ENCODE results near the gene DNAJC11.
"Not testable (repeated sequence)": the region's sequence is repeated elsewhere in the genome, so short reads cannot be mapped to it uniquely, and the experiment has no call there.

DNAJC11 gene, protein sequence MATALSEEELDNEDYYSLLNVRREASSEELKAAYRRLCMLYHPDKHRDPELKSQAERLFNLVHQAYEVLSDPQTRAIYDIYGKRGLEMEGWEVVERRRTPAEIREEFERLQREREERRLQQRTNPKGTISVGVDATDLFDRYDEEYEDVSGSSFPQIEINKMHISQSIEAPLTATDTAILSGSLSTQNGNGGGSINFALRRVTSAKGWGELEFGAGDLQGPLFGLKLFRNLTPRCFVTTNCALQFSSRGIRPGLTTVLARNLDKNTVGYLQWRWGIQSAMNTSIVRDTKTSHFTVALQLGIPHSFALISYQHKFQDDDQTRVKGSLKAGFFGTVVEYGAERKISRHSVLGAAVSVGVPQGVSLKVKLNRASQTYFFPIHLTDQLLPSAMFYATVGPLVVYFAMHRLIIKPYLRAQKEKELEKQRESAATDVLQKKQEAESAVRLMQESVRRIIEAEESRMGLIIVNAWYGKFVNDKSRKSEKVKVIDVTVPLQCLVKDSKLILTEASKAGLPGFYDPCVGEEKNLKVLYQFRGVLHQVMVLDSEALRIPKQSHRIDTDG

DNA sequence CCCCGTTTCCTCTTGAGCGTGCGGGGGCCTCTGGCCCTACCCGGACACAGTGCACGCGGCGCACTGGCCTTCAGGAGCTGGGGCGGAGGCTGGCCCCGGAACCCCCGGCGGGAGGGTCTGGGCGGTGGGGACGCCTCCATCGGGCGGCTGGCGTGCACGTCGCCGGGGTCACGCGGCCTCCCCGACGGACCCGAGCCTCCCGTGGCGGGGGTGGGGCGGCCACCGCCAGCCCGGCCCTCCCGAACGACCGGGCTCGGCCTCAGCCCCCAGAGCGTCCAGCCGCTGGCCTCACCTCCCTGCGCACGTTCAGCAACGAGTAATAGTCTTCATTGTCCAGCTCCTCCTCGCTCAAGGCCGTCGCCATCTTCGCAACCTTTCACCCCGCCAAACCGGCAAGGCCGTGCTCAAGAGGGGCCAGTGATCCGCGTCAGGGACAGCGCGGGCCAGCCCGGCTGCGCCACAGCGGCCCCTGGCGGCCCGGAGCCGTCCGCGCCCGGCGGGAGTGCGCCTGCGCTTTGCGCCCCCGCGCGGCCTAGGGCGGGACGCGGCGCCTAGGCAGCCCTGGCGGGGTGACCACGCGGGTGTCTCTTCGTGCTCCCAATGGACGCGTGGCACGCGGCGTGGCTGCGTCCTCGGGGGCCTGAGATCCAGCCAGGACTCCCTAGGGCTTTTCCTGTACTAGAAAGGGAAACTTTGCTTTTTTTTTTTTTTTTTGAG is at the start of gene DNAJC11:
Gene DNAJC11 (minus strand): TSS at position 380 of the 717 bp plus-strand sequence. CDS start 16 bp downstream, at position 364.
- DNase-seq, result peak; percentile 82 to 89 (median 84)

DNA sequence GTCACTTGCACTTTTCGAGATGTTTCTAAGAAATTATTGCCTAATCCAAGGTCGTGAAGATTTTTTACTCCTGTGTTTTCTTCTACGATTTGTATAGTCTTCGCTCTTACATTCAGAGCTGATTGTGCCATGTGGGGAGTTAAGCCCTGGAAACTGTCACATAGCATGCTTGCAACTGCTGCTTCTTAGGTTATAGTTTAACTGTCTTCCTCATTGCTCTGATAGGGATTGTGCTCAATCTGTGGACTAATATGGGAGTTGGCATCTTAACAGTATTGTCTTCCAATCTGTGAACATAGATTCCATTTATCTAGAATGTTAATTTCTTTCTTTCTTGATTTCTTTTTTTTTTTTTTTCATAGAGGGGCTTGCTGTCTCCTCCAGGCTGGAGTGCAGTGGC is 48.9 kb upstream of the DNAJC11 start:
- no peak for DNase-seq

DNA sequence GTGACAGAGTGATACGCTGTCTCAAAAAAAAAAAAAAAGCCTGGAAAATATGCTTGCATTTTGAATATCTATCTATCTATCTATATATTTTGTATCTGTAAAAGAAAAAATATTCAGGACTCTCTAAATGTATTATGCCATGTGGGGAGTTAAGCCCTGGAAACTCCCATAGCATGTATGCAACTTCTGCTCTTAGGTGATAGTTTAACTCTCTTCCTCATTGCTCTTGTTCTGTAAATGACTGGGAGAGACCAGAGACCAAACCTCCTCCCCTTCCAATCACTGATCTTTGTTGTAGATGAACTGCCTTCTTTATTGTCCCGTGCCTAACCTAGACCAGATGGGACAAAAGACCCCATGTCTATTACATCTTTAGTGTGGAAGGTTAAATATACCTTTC is 46.1 kb upstream of the DNAJC11 start:
- no peak for DNase-seq

DNA sequence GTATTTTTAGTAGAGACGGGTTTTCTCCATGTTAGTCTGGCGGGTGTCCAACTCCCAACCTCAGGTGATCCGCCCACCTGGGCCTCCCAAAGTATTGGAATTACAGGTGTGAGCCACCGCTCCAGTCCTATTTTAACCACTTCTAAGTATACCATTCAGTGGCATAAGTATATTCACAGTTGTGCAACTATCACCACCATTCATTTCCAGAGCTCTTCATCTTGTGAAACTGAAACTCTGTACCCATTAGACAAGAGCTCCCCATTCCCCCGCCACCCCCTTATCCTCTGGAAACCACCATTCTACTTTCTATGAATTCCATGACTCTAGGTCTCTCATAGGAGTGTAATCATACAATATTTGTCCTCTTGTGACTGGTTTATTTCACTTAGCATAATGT is 43.5 kb upstream of the DNAJC11 start:
- no peak for DNase-seq

DNA sequence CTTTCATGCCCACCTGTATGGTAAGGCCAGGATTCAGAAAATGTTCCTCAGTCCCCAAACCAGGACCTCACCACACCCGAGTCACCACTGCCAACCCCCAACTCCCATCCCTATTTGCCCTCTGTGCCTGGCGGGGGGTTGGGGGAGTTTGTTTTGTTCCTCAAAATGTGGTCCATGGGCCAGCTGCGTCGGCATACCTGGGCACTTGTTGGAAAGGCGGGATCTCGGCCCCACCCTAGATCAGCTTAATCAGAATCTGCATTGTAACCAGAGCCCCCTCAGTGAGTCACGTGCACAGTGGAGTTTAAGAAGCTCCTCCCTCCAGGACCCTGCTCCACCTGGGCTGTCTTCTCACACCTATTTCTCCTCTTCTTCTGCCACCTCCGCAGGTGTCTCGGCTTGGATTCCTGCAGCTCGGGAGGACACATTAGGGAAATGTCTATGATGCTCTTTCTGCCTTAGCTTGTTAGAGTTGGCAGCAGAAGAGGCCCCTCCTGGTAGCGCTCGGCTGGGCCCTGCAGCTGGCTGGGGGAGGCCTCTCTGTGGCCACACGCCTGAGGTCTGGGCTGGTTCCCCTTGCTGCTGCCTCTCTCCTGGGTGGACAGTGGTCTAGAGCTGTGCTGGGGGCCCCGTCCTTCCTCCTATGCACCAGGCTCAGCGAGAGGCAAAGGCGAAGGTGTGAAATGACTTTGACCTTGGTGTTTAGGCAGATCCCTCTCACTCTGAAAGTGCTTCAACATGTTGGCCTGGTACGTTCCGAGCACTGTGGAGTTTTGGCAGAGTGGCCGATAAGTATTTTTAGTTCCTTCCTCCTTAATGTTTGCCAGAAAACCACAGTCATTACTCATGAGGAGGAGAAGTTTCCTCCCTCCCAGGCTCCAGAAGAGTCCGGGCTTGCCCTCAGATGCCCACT is 41.8 kb upstream of the DNAJC11 start:
- DNase-seq, result peak in 1 of 4 experiments; percentile 7

DNA sequence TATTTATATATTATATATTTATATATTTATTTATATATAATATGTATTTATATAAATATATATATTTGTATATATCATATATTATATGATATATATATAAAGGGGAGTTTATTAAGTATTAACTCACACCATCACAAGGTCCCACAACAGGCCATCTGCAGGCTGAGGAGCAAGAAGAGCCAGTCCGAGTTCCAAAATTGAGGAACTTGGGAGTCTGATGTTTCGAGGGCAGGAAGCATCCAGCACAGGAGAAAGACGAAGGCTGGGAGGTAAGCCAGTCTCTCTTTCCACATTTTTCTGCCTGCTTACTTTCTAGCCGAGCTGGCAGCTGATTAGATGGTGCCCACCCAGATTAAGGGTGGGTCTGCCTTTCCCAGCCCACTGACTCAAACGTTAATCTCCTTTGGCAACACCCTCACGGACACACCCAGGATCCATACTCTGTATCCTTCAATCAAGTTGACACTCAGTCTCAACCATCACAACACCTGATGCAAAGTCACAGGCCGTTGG is 41.1 kb upstream of the DNAJC11 start:
- not testable (repeated sequence) for DNase-seq

DNA sequence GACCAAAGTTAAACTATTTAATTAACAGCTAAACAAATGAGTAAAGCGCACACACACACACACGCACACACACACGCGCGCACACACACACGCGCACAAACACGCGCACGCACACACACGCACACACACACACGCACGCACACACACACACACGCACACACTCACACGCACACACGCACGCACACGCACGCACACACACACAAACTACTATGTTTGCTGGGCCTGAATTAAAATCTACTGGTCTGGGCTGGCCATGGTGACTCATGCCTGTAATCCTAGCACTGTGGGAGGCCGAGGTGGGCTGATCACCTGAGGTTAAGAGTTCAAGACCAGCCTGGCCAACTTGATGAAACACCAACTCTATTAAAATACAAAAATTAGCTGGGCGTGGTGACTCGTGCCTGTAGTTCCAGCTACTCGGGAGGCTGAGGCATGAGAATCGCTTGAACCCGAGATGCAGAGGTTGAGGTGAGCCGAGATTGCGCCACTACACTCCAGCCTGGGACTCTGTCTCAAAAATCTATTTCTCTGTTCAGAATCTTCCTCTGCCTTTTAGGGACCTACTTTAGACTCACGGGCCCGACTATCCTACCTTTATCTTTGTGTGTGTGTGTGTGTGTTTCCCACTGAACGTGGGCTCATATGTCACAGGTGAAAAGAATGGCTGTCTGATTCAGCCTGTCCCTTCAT is 37.5 kb upstream of the DNAJC11 start:
- DNase-seq, result no peak

DNA sequence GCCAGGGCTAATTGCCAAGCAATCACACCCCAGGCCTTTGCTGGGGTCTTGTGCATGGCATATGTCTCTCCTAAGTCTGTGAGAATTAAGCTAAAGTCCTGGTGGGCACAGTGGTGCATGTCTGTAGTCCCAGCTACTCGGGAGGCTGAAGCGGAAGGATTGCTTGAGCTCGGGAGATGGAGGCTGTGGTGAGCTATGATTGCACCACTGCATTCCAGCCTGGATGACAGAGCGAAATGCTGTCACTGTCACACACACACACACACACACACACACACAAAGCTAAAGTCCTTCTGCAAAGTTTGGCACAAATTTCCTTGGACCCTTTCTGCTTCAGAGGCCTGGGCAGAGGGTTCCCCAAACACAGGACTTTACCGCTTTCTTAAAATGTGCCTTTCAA is 31.3 kb upstream of the DNAJC11 start:
- no peak for DNase-seq

DNA sequence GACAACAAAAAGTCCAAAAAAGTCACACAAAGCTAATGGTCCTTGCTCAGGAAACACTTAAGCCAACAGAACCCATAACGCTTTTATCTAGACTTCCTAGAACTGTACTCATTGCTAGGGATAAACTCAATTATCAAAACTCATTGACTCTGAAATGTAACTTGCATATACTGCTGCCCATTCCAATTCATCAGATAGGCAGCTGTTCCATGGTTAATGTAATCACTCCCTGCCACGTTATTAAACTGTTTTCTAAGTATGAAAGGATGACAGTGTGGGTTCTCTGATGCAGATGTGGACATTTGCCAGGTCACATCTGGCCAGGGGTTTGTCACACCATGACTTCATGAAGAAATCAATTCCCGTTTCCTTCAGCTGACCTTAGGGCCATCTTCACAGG is 30.3 kb upstream of the DNAJC11 start:
- no peak for DNase-seq

DNA sequence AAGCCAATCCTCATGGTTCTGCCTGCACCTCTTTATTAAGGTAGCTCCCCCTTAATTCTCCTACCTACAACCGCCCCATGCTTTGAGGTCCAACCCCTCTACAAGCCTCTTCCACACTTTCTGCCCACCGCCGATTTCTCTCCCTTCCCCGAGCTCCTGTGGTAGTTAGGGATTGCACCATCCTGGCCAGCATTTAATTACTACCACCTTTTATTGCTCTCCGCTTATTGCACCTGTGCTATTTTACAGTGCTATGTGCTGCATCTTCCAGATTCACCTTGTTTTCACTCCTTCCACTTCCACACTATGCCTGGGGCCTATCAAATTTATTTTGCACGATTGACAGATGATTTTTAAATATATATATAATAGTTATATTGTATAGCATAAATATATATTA is 29.3 kb upstream of the DNAJC11 start:
- DNase-seq, result no peak

DNA sequence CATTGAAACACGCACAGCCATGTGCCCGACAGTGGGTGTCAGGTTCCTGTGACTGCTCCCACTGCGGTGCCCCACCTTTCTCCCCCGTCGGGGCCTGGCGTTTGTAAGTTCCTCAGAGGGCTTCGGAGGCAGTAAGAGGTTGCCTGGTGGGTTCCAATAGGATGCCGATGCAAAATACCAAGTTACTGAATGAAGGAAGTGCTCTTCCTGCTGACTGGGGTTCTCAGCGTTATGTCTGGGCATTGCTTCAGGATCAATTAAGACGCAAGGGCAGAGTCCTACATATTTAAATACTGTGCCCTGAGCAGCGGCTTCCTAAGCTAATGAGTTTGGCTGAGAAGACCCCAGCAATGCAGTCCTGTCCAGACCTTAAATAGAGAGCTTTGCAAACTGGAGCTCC is 28.9 kb upstream of the DNAJC11 start:
- DNase-seq, result no peak

DNA sequence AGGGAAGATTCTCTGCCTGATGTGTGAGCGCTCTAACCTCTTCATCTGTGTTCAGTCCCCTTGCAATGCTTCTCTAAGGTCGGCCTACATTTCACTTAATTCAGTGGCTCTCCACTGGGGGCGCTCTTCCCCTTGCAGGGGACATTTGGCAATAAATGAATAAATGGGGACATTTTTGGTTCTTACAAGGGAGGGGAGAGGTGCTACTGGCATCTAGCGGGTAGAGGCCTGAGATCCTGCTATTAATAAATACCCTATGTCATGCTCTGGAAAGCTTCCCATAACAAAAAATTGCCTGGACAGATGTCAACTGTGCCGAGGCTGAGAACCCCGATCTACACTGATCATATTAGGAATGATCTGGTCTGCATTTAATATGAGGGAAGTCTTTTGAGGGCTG is 25.9 kb upstream of the DNAJC11 start:
- peak in 2 of 4 experiments; percentile 15 to 28 for DNase-seq

DNA sequence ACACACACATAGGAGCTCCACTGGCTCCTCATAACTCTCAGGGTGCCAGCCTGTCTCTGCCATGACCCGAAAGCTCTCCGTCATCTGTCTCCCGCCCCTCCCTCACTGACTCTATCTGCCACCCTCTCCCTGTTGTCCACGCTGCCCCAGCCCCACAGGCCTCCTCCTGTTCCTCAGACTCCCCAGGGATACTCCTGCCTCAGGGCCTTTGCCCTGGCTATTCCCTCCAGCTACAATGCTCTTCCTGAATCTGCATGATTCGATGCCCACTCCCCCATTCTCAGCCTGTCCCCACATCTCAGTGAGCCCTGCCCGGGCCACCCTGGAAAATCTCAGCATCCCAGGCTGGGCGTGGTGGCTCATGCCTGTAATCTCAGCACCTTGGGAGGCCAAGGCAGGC is 24.6 kb upstream of the DNAJC11 start:
- DNase-seq, result no peak

DNA sequence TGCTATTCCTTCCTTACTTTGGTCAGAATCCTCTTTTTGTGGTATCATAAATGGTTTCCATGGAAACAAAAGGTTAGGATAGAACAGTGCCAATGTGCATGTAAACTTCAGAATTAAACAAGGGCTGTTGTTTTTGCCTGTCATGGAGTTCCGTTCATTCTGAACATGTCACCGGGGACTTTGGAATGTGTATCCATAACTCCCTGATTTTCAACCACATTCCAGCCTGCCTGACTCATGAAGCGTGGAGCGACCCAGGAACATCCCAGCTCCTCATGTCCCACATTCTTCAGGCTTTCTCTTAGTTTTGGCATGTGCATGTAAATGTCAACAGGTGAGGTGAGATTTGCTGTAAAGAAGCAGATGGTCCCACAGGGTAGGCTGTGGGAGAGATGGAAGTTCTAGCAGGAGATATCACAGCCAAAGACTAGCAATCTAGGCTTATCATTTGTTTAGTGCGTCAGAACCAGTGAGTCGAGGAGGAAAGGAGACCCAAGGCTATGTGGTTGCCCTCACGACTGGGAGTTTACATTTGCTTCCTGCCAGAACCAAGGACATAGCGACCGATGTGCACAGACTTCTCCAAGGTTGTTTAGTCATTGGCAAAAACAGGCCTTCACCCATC is 23.0 kb upstream of the DNAJC11 start:
- no peak for DNase-seq

DNA sequence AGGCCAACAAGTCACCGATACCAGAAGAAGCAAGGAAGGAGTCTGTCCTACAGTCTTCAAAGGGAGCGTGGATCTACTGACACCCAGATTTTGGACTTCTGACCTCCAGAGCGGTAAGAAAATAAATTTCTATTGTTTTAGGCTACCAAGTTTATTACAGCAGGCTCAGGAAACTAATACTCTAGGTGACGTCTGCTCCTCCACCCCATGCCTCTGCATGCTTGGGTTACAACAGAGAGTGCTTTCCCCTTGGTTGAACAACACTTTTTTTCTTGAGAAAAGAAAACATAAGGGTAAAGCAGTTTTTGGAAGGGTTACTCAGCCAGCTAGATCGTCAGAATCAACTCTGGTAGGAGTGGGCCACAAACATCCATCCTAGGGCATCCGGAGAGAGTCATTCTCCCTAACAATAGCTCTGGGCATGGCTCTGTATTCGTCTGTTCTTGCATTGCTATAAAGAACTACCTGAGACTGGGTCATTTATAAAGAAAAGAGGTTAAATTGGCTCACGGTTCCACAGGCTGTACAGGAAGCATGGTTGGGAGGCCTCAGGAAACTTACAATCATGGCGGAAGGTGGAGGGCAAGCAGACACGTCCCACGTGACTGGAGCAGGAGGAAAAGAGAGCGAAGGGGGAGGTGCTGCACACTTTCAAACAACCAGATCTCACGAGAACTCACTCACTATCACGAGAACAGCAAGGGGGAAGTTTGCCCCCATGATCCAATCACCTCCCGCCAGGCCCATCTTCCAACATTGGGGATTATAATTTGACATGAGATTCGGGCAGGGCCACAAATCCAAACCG is 22.2 kb upstream of the DNAJC11 start:
- no peak for DNase-seq

DNA sequence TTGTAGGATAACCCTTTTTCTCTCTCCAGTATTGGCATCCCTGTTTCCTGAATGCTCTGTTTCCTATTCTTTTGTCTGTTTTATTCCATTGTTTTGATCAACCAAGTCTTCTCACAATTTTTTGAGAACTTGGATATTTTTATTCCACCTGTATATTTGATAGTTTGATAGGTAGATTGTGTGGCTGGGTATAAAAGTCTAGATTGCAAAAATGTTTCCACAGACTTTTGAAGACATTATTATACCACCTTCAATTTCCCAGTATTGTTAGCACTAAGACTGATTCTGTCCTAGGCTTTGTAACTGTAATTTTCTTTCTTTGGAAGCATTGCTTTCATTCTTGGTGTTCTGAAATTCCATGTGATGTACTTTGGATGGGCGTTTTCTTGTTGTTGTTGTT is 9.6 kb upstream of the DNAJC11 start:
- no peak for DNase-seq

DNA sequence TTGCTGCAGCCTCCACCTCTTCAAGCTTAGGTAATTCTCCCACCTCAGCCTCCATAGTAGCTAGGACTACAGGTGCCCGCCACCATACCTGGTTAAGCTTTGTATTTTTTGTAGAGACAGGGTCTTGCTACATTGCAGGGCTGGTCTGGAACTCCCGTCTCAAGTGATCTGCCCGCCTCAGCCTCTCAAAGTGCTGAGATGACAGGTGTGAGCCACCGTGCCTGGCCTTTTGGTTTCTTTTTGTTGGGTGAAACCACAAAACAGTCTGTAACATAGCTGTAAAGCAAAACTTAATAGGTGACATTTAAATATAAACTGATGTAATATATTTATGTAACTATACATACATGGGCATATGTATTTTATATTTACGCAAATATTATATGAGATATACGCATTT is 3.1 kb upstream of the DNAJC11 start:
- DNase-seq, result no peak

DNA sequence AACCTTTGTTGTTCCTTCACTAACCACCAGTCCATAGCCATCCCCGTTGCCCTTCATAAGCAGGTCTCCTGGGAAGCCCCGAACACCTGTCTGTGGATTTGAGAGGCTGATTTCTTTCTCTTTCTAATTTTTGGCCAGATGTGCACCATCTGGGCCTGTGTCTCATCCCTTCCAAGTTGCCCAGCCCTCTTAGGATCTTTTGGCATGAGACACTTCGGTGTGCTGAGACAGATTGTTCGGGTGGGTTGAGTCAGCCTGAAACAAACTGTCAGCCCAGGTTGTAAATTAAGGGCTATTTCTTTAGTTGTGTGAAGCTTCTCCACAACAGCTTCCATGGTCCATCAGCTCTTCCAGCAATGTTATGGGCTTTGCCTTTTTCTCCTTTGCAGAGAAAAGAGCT is 1.4 kb upstream of the DNAJC11 start:
- DNase-seq, result no peak

DNA sequence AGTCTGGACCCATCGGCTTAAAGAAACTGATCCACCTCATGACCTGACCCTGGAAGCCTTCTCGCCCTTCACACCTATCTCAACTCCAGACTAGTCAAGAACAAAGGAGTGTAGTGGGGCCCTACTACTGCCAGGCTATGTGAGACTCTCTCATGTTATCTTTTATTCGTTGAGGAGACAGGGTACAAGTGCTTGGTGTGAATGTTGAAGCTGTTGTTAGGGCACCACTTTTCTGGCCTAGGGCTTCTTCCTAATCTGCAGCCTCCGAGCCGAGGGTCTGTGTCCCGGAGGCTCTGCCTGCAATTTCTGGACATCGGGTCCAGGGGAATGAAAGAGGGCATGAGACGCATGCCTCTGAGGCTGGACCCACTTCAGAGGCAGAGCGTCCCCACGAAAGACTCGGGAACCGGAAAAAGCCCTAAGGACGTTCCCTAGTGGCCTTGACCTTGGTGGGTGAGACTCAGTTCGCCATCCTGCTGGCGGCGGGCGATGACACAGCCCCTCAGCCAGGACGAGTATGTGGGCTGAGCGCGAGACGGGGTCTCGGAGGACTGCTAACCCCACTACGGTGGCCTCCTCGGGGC is 671 bp downstream of the DNAJC11 start:
- peak in 1 of 4 experiments; percentile 6 for DNase-seq

DNA sequence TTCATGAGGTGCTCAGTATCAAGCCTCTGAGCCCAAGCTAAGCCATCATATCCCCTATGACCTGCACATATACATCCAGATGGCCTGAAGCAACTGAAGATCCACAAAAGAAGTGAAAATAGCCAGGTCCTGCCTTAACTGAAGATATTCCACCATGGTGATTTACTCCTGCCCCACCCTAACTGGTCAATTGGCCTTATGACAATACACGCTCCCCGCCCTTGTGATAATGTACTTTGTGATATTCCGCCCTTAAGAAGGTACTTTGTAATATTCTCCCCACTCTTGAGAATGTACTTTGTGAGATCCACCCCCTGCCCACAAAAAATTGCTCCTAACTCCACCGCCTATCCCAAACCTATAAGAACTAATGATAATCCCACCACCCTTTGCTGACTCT is 1.7 kb downstream of the DNAJC11 start:
- not testable (repeated sequence) for DNase-seq

All from activated naive CD4-positive, alpha-beta T cell (primary cell).